Naive thymus-derived CD4-positive, alpha-beta T cell (primary cell): ENCODE results near the gene PSMD1. TPM values are rescaled to one million over a fixed set of nuclear protein-coding genes. Genes with fewer than 3 reads are reported as not detected.
A peak's percentile ranks its signal among the peaks of the same experiment; 100 is the strongest.
"Not testable (repeated sequence)": the region's sequence is repeated elsewhere in the genome, so short reads cannot be mapped to it uniquely, and the experiment has no call there.

Experiments
- ATAC-seq: fragments of 150-1000 bp; cut with Tn5 transposase; 2 replicates; pipeline ENCODE4 v1.10.0; 2021; ENCODE audit warnings: mild to moderate bottlenecking, moderate library complexity
- CTCF ChIA-PET: fragments of 350-600 bp; sonication (Branson Sonifier 250); formaldehyde crosslinking; loops from one replicate; lab custom pipeline; 2021; ENCODE audit warnings: antibody characterized with exemption; lab: Charles Lee
- POLR2A ChIA-PET: fragments of 350-600 bp; sonication (Branson Sonifier 250); formaldehyde crosslinking; loops from one replicate; lab custom pipeline; 2021; ENCODE audit warnings: antibody characterized with exemption, inconsistent platforms; lab: Charles Lee
- DNase-seq, 9 donors: peaks; one replicate each; pipeline versions ENCODE4 v3.0.0 to v3.0.0-alpha.2; 2020 to 2022; ENCODE audit warnings: mixed read lengths in 1 of 9
- H3K27ac ChIP-seq: one replicate; pipeline ENCODE4 v1.7.0; 2013; ENCODE audit warnings: mild to moderate bottlenecking, low read depth, low read length, moderate library complexity
- H3K27me3 ChIP-seq, 2 donors: one replicate each; pipeline ENCODE4 v1.7.0; 2013; ENCODE audit warnings: low read length in 2 of 2, mild to moderate bottlenecking in 2 of 2, moderate library complexity in 2 of 2; ENCODE audit not compliant: control insufficient read depth in 2 of 2, insufficient read depth in 2 of 2
- H3K36me3 ChIP-seq, 3 experiments: 1 replicate in 2 of 3; 2 replicates in 1 of 3; pipeline ENCODE4 v1.7.0; 2013; ENCODE audit warnings: low read length in 3 of 3, mild to moderate bottlenecking in 3 of 3, moderate library complexity in 1 of 3; ENCODE audit not compliant: insufficient read depth in 3 of 3, control insufficient read depth in 2 of 3
- H3K4me1 ChIP-seq, 2 donors: one replicate each; pipeline ENCODE4 v1.7.0; 2013; ENCODE audit warnings: low read length in 2 of 2, mild to moderate bottlenecking in 2 of 2, moderate library complexity in 1 of 2; ENCODE audit not compliant: control insufficient read depth in 2 of 2, insufficient read depth in 2 of 2
- H3K4me3 ChIP-seq: 2 replicates; pipeline ENCODE4 v1.7.0; 2013; ENCODE audit warnings: mild to moderate bottlenecking, low read length
- H3K9me3 ChIP-seq, 3 experiments: 1 replicate in 2 of 3; 2 replicates in 1 of 3; pipeline ENCODE4 v1.7.0; 2013; ENCODE audit warnings: low read length in 3 of 3; ENCODE audit not compliant: control insufficient read depth in 2 of 3
- H3K27ac Mint-ChIP-seq, 9 donors: one replicate each; pipeline ENCODE4 v1.8.0; 2020 to 2022; ENCODE audit warnings: mixed read lengths in 9 of 9, mild to moderate bottlenecking in 8 of 9, moderate library complexity in 5 of 9, inconsistent platforms in 2 of 9
- H3K27me3 Mint-ChIP-seq, 5 donors: one replicate each; pipeline ENCODE4 v1.8.0; 2021 to 2022; ENCODE audit warnings: mixed read lengths in 5 of 5, mild to moderate bottlenecking in 1 of 5
- H3K36me3 Mint-ChIP-seq, 5 donors: one replicate each; pipeline ENCODE4 v1.8.0; 2020 to 2022; ENCODE audit warnings: mixed read lengths in 5 of 5, mild to moderate bottlenecking in 3 of 5, inconsistent platforms in 1 of 5
- H3K4me1 Mint-ChIP-seq, 7 donors: one replicate each; pipeline ENCODE4 v1.8.0; 2020 to 2022; ENCODE audit warnings: mixed read lengths in 7 of 7, mild to moderate bottlenecking in 3 of 7, inconsistent platforms in 1 of 7
- H3K4me3 Mint-ChIP-seq, 10 donors: one replicate each; pipeline ENCODE4 v1.8.0; 2020 to 2022; ENCODE audit warnings: mild to moderate bottlenecking in 10 of 10, mixed read lengths in 10 of 10, moderate library complexity in 6 of 10, inconsistent platforms in 2 of 10
- H3K9me3 Mint-ChIP-seq, 11 donors: one replicate each; pipeline ENCODE4 v1.8.0; 2020 to 2022; ENCODE audit warnings: mixed read lengths in 11 of 11, mild to moderate bottlenecking in 4 of 11, inconsistent platforms in 1 of 11, moderate library complexity in 1 of 11
- intact Hi-C, 2 donors: fragments of 100-400 bp; cut with micrococcal nuclease; formaldehyde crosslinking; loops; one replicate each; pipeline ENCODE4 v1.15.1; 2023
- polyA plus RNA-seq, 2 donors: library from polyadenylated mRNA; unstranded; fragments of 300-500 nt; fragmentation: Illumina TruSeq; gene quantifications; one replicate each; pipeline ENCODE4 v1.2.3, GENCODE V29; 2021
- total RNA-seq, 6 experiments: library from RNA in 5 of 6; stranded (reverse) in 5 of 6; gene quantifications; 1 replicate in 5 of 6; 2 replicates in 1 of 6; pipeline ENCODE4 v1.2.3 and lab custom pipeline; 2021 to 2026

PSMD1 gene
- total and polyA plus RNA-seq, 7 experiments from 2014 or later, result 30.3 to 121 (median 46.2) TPM

DNA sequence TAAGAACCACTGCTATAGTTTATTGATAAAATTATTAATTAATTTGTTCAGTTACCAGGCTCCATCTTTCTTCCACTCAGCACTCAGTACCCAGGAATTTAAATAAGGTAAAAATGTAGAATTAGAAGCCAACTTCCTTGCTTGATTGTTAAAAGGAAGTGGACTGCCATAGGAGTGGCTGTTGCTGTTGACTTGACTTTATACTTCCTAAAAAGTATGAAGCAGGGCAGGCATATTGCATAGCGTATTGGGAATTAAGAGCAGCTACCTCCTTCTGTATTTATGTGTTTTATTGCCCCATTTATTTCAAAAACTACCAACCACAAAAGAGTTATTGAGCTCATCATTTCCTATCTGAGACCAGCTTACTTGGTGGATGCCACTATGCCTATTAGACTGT, 27.9 kb downstream of the PSMD1 start:
- CTCF ChIA-PET, result no interaction called here
- H3K36me3 Mint-ChIP-seq, result peaks cover 15 to 64% (median 47%) of the 10 kb centered on the region in 5 donors
- H3K4me1 Mint-ChIP-seq, result peaks cover 0 to 2% (median 0%) of the 10 kb centered on the region in 7 donors
- H3K9me3 Mint-ChIP-seq, result no peaks in the 10 kb centered on the region
- H3K4me1 ChIP-seq, result no peaks in the 10 kb centered on the region
- no peak overlapping the region for H3K4me3 Mint-ChIP-seq
- no peak overlapping the region for H3K27ac Mint-ChIP-seq
- H3K36me3 ChIP-seq, result peaks cover 32 to 88% (median 36%) of the 10 kb centered on the region in 3 experiments
- H3K9me3 ChIP-seq, result no peaks in the 10 kb centered on the region
- POLR2A ChIA-PET, result no interaction called here
- no peak for DNase-seq
- no peaks in the 10 kb centered on the region for H3K27me3 Mint-ChIP-seq
- H3K27ac ChIP-seq, result no peak overlapping the region
- peak; percentile 40 for ATAC-seq
- no peaks in the 10 kb centered on the region for H3K27me3 ChIP-seq
- no peak overlapping the region for H3K4me3 ChIP-seq
- intact Hi-C loops, result no loop called here

DNA sequence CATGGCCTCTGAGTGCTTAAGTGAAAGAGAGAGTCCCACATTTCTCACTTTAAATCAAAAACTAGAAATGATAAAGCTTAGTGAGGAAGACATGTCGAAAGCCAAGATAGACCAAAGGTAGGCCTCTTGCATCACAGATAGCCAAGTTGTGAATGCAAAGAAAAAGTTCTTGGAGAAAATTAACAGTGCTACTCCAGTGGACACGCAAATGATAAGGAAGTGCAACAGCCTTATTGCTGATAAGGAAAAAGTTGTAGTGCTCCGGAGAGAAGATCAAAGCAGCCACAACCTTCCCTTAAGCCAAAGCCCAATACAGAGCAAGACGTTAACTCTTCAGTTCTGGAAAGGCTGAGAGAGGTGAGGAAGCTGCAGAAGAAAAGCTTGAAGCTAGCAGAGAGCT, 32.1 kb downstream of the PSMD1 start:
- H3K4me3 Mint-ChIP-seq, result no peak overlapping the region
- H3K36me3 ChIP-seq, result peaks cover 7 to 72% (median 15%) of the 10 kb centered on the region in 3 experiments

GRCh38 chr2:231093933-231094332, 37.3 kb downstream of the PSMD1 start:
- Histone ChIP-seq H3K27ac (no peak overlapping the region), H3K4me1 (no peaks in the 10 kb centered on the region), H3K4me3 (no peak overlapping the region), H3K36me3 (peaks cover 0 to 59% (median 0%) of the 10 kb centered on the region in 3 experiments), H3K27me3 (no peaks in the 10 kb centered on the region), H3K9me3 (peaks cover 0 to 7% (median 4%) of the 10 kb centered on the region in 3 experiments)
- ATAC-seq (no peak), DNase-seq (no peak)
- ChIA-PET CTCF (no interaction called here), POLR2A (no interaction called here)
- peaks cover 0 to 48% (median 10%) of the 10 kb centered on the region in 11 donors for H3K9me3 Mint-ChIP-seq
- no peaks in the 10 kb centered on the region for H3K27me3 Mint-ChIP-seq
- no peak overlapping the region for H3K4me3 Mint-ChIP-seq
- intact Hi-C loops, result no loop called here
- no peak overlapping the region for H3K27ac Mint-ChIP-seq
- H3K36me3 Mint-ChIP-seq, result peaks cover 37 to 89% (median 89%) of the 10 kb centered on the region in 5 donors
- no peaks in the 10 kb centered on the region for H3K4me1 Mint-ChIP-seq

More for the DNA sequence above, 32.1 kb downstream of the PSMD1 start:
- peaks cover 0 to 6% (median 0%) of the 10 kb centered on the region in 11 donors for H3K9me3 Mint-ChIP-seq
- intact Hi-C loops, result no loop called here
- Histone ChIP-seq H3K27me3 (no peaks in the 10 kb centered on the region), H3K4me3 (no peak overlapping the region), H3K27ac (no peak overlapping the region), H3K4me1 (no peaks in the 10 kb centered on the region), H3K9me3 (no peaks in the 10 kb centered on the region)
- POLR2A ChIA-PET, result no interaction called here
- ATAC-seq (no peak), DNase-seq (no peak)
- H3K27me3 Mint-ChIP-seq, result no peaks in the 10 kb centered on the region
- H3K36me3 Mint-ChIP-seq, result peaks cover 18 to 66% (median 64%) of the 10 kb centered on the region in 5 donors
- CTCF ChIA-PET, result interaction anchor here (0.6 kb wide), 1 partner anchor 25 kb away, joined by 3 read pairs; no protein-coding TSS in a partner anchor
- no peaks in the 10 kb centered on the region for H3K4me1 Mint-ChIP-seq
- no peak overlapping the region for H3K27ac Mint-ChIP-seq

GRCh38 chr2:231094736-231095346, 38.2 kb downstream of the PSMD1 start:
- H3K9me3 Mint-ChIP-seq, result peaks cover 0 to 57% (median 14%) of the 10 kb centered on the region in 11 donors
- Histone ChIP-seq H3K27ac (no peak overlapping the region), H3K27me3 (no peaks in the 10 kb centered on the region), H3K4me1 (no peaks in the 10 kb centered on the region), H3K4me3 (no peak overlapping the region), H3K9me3 (peaks cover 0 to 16% (median 10%) of the 10 kb centered on the region in 3 experiments), H3K36me3 (peaks cover 0 to 62% (median 0%) of the 10 kb centered on the region in 3 experiments)
- DNase-seq, result no peak
- no peak overlapping the region for H3K4me3 Mint-ChIP-seq
- H3K4me1 Mint-ChIP-seq, result no peaks in the 10 kb centered on the region
- no peak overlapping the region for H3K27ac Mint-ChIP-seq
- ChIA-PET CTCF (no interaction called here), POLR2A (interaction anchor here (0.6 kb wide), 1 partner anchor 1134 kb away, joined by 3 read pairs; no protein-coding TSS in a partner anchor)
- no peak for ATAC-seq
- H3K36me3 Mint-ChIP-seq, result peaks cover 39 to 93% (median 91%) of the 10 kb centered on the region in 5 donors
- intact Hi-C loops, result no loop called here
- no peaks in the 10 kb centered on the region for H3K27me3 Mint-ChIP-seq

- peaks cover 0 to 6% (median 4%) of the 10 kb centered on the region in 7 donors for H3K4me1 Mint-ChIP-seq
- H3K27me3 Mint-ChIP-seq, result no peaks in the 10 kb centered on the region
- ChIA-PET CTCF (interaction anchor here (0.5 kb wide), 1 partner anchor 221 kb away, joined by 3 read pairs; no protein-coding TSS in a partner anchor), POLR2A (no interaction called here)
- H3K36me3 ChIP-seq, result peaks cover 0 to 46% (median 0%) of the 10 kb centered on the region in 3 experiments
- no peaks in the 10 kb centered on the region for H3K4me1 ChIP-seq
- no peak overlapping the region for H3K27ac Mint-ChIP-seq
- H3K4me3 Mint-ChIP-seq, result no peak overlapping the region
- peaks cover 28 to 70% (median 54%) of the 10 kb centered on the region in 5 donors for H3K36me3 Mint-ChIP-seq
- H3K27me3 ChIP-seq, result no peaks in the 10 kb centered on the region
- peaks cover 0 to 21% (median 10%) of the 10 kb centered on the region in 3 experiments for H3K9me3 ChIP-seq
- DNase-seq (no peak), ATAC-seq (no peak)
- no peak overlapping the region for H3K27ac ChIP-seq
- H3K4me3 ChIP-seq, result no peak overlapping the region
- H3K9me3 Mint-ChIP-seq, result peaks cover 0 to 59% (median 24%) of the 10 kb centered on the region in 11 donors
- intact Hi-C loops, result loop anchor here (5.0 kb wide), 2 partner anchors 307 to 502 kb away; no protein-coding TSS in a partner anchor
Observed at GRCh38 chr2:231099918-231100317, 43.3 kb downstream of the PSMD1 start.

- DNase-seq, H3K4me1 Mint-ChIP-seq, H3K27ac ChIP-seq, H3K27me3 Mint-ChIP-seq, H3K4me3 Mint-ChIP-seq, H3K4me1 ChIP-seq, H3K27ac Mint-ChIP-seq, H3K27me3 ChIP-seq, H3K4me3 ChIP-seq, POLR2A ChIA-PET, ATAC-seq: not testable (repeated sequence)
- H3K36me3 ChIP-seq, result peaks cover 0 to 43% (median 0%) of the 10 kb centered on the region in 3 experiments
- intact Hi-C loops, result loop anchor here (5.0 kb wide), 2 partner anchors 307 to 502 kb away; no protein-coding TSS in a partner anchor
- H3K36me3 Mint-ChIP-seq, result peaks cover 28 to 66% (median 50%) of the 10 kb centered on the region in 5 donors
- peaks cover 0 to 59% (median 24%) of the 10 kb centered on the region in 11 donors for H3K9me3 Mint-ChIP-seq
- CTCF ChIA-PET, result interaction anchor here (0.5 to 0.8 kb wide), 3 partner anchors 220 to 459 kb away, joined by 3 to 6 read pairs (median 3); no protein-coding TSS in a partner anchor
- peaks cover 0 to 21% (median 10%) of the 10 kb centered on the region in 3 experiments for H3K9me3 ChIP-seq
Observed at GRCh38 chr2:231100321-231100720, 43.7 kb downstream of the PSMD1 start.
